Vagina (tissue), 2 donors: ENCODE results near the gene CBX4.

ENCODE experiments used
- POLR2A ChIP-seq, 2 donors: fragments of 450-650 bp; IDR thresholded peaks; one replicate each; pipeline ENCODE4 v1.6.1; 2017; ENCODE audit warnings: antibody characterized with exemption in 2 of 2, mild to moderate bottlenecking in 2 of 2, moderate library complexity in 2 of 2
- TF ChIP-seq, protein P1 (sequence below), 3 experiments: fragments of 450-650 bp in 2 of 3; fragments of 200-600 bp in 1 of 3; sonication (generic) in 1 of 3; IDR thresholded peaks; one replicate each; pipeline ENCODE4 v1.5.1; 2017 to 2019; ENCODE audit warnings: antibody characterized with exemption in 3 of 3, mild to moderate bottlenecking in 2 of 3, moderate library complexity in 2 of 3

DNA sequence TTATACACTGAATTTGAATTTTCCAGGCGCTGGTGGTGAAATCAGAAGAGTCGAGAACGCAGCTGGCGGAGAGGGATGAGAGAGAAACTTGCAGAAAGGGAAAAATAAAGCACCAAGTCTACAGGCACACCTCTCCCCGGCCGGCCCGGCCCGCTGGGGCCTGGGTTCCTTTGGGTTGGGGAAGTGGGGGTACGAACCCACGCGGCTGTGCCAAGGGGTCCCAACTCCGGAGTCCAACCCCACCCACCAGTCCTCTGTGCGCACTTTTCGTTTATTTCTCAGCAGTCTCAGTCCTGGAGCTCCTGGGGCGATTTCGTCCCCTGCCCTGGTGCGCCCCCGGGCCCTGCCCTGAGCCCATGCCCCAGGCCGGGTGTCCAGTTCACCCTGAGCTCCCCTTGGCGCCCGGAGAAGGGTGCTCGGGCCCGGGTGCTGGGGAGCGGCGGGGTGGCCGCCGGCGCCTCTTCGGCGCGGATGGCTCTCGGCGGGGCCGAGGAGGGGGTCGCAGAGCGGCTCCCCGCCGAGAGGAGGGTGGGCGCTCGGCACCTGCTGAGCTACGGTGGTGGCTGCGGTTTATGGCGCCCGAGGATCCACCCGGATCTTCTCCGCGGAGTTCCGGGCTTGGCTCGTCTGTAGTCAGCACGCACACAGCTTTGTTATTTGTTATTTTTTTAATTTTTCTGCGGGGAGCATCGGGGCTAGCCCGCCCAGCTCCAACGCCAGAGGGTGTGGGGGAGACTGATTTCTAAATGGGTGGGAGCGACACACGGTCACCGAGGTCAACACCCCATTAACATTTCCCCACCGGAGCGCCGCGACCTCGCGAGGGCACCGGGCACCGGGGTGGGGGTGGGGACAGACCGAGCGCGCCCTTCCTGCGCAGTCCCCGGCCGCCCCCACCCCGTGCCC, 26.6 kb downstream of the CBX4 start:
- TF ChIP-seq, protein P1, sequence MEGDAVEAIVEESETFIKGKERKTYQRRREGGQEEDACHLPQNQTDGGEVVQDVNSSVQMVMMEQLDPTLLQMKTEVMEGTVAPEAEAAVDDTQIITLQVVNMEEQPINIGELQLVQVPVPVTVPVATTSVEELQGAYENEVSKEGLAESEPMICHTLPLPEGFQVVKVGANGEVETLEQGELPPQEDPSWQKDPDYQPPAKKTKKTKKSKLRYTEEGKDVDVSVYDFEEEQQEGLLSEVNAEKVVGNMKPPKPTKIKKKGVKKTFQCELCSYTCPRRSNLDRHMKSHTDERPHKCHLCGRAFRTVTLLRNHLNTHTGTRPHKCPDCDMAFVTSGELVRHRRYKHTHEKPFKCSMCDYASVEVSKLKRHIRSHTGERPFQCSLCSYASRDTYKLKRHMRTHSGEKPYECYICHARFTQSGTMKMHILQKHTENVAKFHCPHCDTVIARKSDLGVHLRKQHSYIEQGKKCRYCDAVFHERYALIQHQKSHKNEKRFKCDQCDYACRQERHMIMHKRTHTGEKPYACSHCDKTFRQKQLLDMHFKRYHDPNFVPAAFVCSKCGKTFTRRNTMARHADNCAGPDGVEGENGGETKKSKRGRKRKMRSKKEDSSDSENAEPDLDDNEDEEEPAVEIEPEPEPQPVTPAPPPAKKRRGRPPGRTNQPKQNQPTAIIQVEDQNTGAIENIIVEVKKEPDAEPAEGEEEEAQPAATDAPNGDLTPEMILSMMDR (IDR thresholded peaks at IDR 0.05) = no peak
- no peak for TF ChIP-seq POLR2A (IDR thresholded peaks at IDR 0.05)
